Neural cell (in vitro differentiated cells): ENCODE results near the gene P2RX3. TPM values are rescaled to one million over a fixed set of nuclear protein-coding genes. Genes with fewer than 3 reads are reported as not detected.

Experiments used
- H2AFZ ChIP-seq: fragments of 200-600, 300-800 bp; sonication (generic), shearing (Covaris generic); 2 replicates; pipeline ENCODE4 v1.6.0; 2014; ENCODE audit warnings: low read depth, mild to moderate bottlenecking, antibody characterized with exemption, low read length, moderate library complexity
- H3F3A ChIP-seq: fragments of 200-600 bp; shearing (Covaris generic); 2 replicates; pipeline ENCODE4 v1.6.1; 2016; ENCODE audit warnings: mild to moderate bottlenecking, moderate library complexity, mixed read lengths, antibody characterized with exemption, low read length; ENCODE audit not compliant: insufficient read depth, poor library complexity, severe bottlenecking
- H3K27ac ChIP-seq: fragments of 200-600, 300-800 bp; sonication (generic), shearing (Covaris generic); 2 replicates; pipeline ENCODE4 v1.5.1; 2014; ENCODE audit warnings: mild to moderate bottlenecking, low read length, moderate library complexity
- H3K27me3 ChIP-seq: fragments of 300-800, 200-600 bp; sonication (generic), shearing (Covaris generic); 2 replicates; pipeline ENCODE4 v1.6.0; 2014; ENCODE audit warnings: mild to moderate bottlenecking, low read depth, low read length, moderate library complexity; ENCODE audit not compliant: insufficient read depth
- H3K36me3 ChIP-seq: fragments of 300-800, 200-600 bp; sonication (generic), shearing (Covaris generic); 2 replicates; pipeline ENCODE4 v1.5.1; 2014; ENCODE audit warnings: mild to moderate bottlenecking, antibody characterized with exemption, low read length, moderate library complexity; ENCODE audit not compliant: insufficient read depth
- H3K4me2 ChIP-seq: fragments of 300-800, 200-600 bp; sonication (generic), shearing (Covaris generic); 2 replicates; pipeline ENCODE4 v1.6.0; 2014; ENCODE audit warnings: mild to moderate bottlenecking, low read length
- H3K4me3 ChIP-seq: fragments of 300-800, 200-600 bp; sonication (generic), shearing (Covaris generic); 2 replicates; pipeline ENCODE4 v1.5.1; 2014; ENCODE audit warnings: mild to moderate bottlenecking, low read length, moderate library complexity
- H3K79me2 ChIP-seq: fragments of 200-600 bp; shearing (Covaris generic); replicated peaks from 2 replicates; pipeline ENCODE4 v1.6.0; 2014; ENCODE audit warnings: mild to moderate bottlenecking, low read length, moderate library complexity; ENCODE audit not compliant: insufficient read depth
- H3K9ac ChIP-seq: fragments of 300-800, 200-600 bp; sonication (generic), shearing (Covaris generic); 2 replicates; pipeline ENCODE4 v1.6.1; 2016; ENCODE audit warnings: mild to moderate bottlenecking, low read length, mixed read lengths
- H3K9me2 ChIP-seq: fragments of 200-600 bp; shearing (Covaris generic); 2 replicates; pipeline ENCODE4 v1.6.1; 2016; ENCODE audit warnings: mild to moderate bottlenecking, low read length, mixed read lengths; ENCODE audit not compliant: insufficient read depth
- H3K9me3 ChIP-seq: fragments of 200-600, 300-800 bp; sonication (generic), shearing (Covaris generic); 2 replicates; pipeline ENCODE4 v1.6.1; 2016; ENCODE audit warnings: mild to moderate bottlenecking, mixed run types, low read length, moderate library complexity, mixed read lengths
- H4K20me1 ChIP-seq: fragments of 200-600 bp; shearing (Covaris generic); 2 replicates; pipeline ENCODE4 v1.6.1; 2016; ENCODE audit warnings: mild to moderate bottlenecking, mixed run types; ENCODE audit not compliant: insufficient read depth
- CTCF ChIP-seq: fragments of 450-650 bp; IDR thresholded peaks from 2 replicates; pipeline ENCODE4 v1.5.1; 2014; ENCODE audit warnings: antibody characterized with exemption, mild to moderate bottlenecking, moderate library complexity; ENCODE audit not compliant: poor library complexity, severe bottlenecking
- EP300 ChIP-seq: fragments of 450-650 bp; conservative IDR thresholded peaks from 2 replicates; pipeline ENCODE4 v1.6.1; 2014; ENCODE audit warnings: antibody characterized with exemption, mild to moderate bottlenecking, moderate library complexity; ENCODE audit not compliant: poor library complexity, severe bottlenecking
- EZH2 ChIP-seq: fragments of 200-600, 300-800 bp; shearing (Covaris generic), sonication (generic); IDR thresholded peaks from 2 replicates; pipeline ENCODE4 v1.6.1; 2014; ENCODE audit warnings: antibody characterized with exemption, low read length, borderline replicate concordance, mild to moderate bottlenecking; ENCODE audit not compliant: insufficient read depth, poor library complexity, severe bottlenecking
- MXI1 ChIP-seq: fragments of 450-650 bp; conservative IDR thresholded peaks from 2 replicates; pipeline ENCODE4 v1.6.1; 2014; ENCODE audit warnings: antibody characterized with exemption, mild to moderate bottlenecking; ENCODE audit not compliant: poor library complexity, severe bottlenecking
- POLR2AphosphoS5 ChIP-seq: IDR thresholded peaks from 2 replicates; pipeline ENCODE4 v1.6.1; 2012
- RAD21 ChIP-seq: fragments of 450-650 bp; conservative IDR thresholded peaks from 2 replicates; pipeline ENCODE4 v1.6.1; 2014; ENCODE audit warnings: antibody characterized with exemption, mild to moderate bottlenecking, moderate library complexity
- REST ChIP-seq: IDR thresholded peaks from 2 replicates; pipeline ENCODE4 v1.6.1; 2012; ENCODE audit warnings: borderline replicate concordance
- SMC3 ChIP-seq: fragments of 450-650 bp; conservative IDR thresholded peaks from 2 replicates; pipeline ENCODE4 v1.6.1; 2014; ENCODE audit warnings: antibody characterized with exemption, mild to moderate bottlenecking, moderate library complexity; ENCODE audit not compliant: poor library complexity
- TAF1 ChIP-seq: IDR thresholded peaks from 2 replicates; pipeline ENCODE4 v1.6.1; 2012; ENCODE audit warnings: low read depth
- polyA plus RNA-seq: library from polyadenylated mRNA; depleted of rRNA; stranded (reverse); fragments of >200 nt; gene quantifications from 2 replicates; pipeline ENCODE4 v1.2.3, GENCODE V29; 2014

P2RX3 gene
- polyA plus RNA-seq, 1 donor from 2014 or later, result not detected

- Histone ChIP-seq H3K9me2 (no peaks in the 10 kb centered on the region), H3K9ac (no peak overlapping the region), H4K20me1 (no peaks in the 10 kb centered on the region), H3K36me3 (peaks cover 6% of the 10 kb centered on the region), H3K79me2 (no peaks in the 10 kb centered on the region), H3K4me2 (no peak overlapping the region), H3K4me3 (no peak overlapping the region), H3K27ac (no peak overlapping the region), H3K9me3 (no peaks in the 10 kb centered on the region), H3F3A (no peaks in the 10 kb centered on the region), H3K27me3 (no peaks in the 10 kb centered on the region), H2AFZ (no peak overlapping the region)
- no peak for TF ChIP-seq MXI1
- no peak for TF ChIP-seq SMC3
- no peak for TF ChIP-seq RAD21
- TF ChIP-seq REST, result no peak
- no peak for TF ChIP-seq TAF1
- TF ChIP-seq EZH2, result no peak
These were observed 37.4 kb upstream of the P2RX3 start for GRCh38 chr11:57300785-57301184.

GRCh38 chr11:57301711-57302423 lies 36.3 kb upstream of the P2RX3 start:
- Histone ChIP-seq H3K9me3 (no peaks in the 10 kb centered on the region), H3K27me3 (no peaks in the 10 kb centered on the region), H3K4me2 (no peak overlapping the region), H3K79me2 (no peaks in the 10 kb centered on the region), H3K9me2 (no peaks in the 10 kb centered on the region), H4K20me1 (no peaks in the 10 kb centered on the region), H3F3A (no peaks in the 10 kb centered on the region), H2AFZ (no peak overlapping the region), H3K36me3 (peaks cover 6% of the 10 kb centered on the region), H3K9ac (no peak overlapping the region), H3K27ac (no peak overlapping the region), H3K4me3 (no peak overlapping the region)
- TF ChIP-seq EP300 (no peak), RAD21 (no peak), MXI1 (no peak), POLR2AphosphoS5 (no peak), TAF1 (no peak), CTCF (no peak), EZH2 (no peak), SMC3 (no peak), REST (no peak)
